LNCAP (cell line): Measurements from ENCODE around the gene ISYNA1.

ENCODE experiments used
- TF ChIP-seq, protein P1 (sequence below): fragments of 450-650 bp; IDR thresholded peaks from 2 replicates; pipeline ENCODE4 v1.5.1; 2017; ENCODE audit warnings: mild to moderate bottlenecking

Gene ISYNA1

DNA sequence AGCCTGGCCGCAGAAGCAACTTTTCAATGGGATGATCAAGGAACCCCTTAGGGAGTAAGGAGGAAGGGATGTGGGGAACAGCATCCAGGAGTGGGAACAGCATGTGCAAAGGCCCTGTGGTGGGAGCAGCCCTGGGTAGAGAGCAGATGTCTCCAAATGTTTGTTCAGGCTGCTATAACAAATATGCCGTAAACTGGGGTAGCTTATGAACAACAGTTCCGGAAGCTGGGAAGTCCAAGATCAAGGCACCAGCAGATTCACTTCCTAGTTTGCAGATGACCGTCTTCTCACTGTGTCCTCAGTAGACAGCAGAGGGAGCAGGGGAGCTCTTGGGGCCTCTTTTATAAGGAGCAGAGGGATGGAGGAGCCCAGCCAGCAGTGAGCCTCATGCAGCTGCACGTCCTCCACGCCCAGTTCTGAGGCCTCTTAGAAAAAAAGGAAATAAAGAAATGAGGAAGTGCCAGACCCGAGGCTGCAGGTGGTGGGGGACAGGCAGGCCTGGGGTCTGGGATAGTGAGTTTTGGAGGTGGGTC lies 36.3 kb downstream of the ISYNA1 start:
- TF ChIP-seq, protein P1, sequence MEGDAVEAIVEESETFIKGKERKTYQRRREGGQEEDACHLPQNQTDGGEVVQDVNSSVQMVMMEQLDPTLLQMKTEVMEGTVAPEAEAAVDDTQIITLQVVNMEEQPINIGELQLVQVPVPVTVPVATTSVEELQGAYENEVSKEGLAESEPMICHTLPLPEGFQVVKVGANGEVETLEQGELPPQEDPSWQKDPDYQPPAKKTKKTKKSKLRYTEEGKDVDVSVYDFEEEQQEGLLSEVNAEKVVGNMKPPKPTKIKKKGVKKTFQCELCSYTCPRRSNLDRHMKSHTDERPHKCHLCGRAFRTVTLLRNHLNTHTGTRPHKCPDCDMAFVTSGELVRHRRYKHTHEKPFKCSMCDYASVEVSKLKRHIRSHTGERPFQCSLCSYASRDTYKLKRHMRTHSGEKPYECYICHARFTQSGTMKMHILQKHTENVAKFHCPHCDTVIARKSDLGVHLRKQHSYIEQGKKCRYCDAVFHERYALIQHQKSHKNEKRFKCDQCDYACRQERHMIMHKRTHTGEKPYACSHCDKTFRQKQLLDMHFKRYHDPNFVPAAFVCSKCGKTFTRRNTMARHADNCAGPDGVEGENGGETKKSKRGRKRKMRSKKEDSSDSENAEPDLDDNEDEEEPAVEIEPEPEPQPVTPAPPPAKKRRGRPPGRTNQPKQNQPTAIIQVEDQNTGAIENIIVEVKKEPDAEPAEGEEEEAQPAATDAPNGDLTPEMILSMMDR = no peak; the same call in 1 of the 2 replicates

DNA sequence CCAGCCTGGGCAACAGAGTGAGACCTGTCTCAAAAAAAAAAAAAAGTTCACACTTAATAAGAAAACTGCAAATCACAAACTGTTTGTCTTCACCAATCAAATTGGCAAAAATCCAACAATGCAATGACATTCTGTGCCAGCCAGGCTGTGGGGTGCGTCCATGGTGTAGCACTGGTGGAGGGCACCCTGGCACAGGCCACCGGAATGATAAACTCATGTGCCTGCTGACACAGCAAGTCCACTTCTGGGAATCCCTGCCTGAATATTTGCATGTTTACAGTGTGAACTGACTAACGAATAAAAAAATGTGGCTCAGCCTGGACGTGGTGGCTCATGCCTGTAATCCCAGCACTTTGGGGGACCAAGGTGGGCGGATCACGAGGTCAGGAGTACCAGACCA lies 38.9 kb downstream of the ISYNA1 start:
- TF ChIP-seq, protein P1 = no peak

DNA sequence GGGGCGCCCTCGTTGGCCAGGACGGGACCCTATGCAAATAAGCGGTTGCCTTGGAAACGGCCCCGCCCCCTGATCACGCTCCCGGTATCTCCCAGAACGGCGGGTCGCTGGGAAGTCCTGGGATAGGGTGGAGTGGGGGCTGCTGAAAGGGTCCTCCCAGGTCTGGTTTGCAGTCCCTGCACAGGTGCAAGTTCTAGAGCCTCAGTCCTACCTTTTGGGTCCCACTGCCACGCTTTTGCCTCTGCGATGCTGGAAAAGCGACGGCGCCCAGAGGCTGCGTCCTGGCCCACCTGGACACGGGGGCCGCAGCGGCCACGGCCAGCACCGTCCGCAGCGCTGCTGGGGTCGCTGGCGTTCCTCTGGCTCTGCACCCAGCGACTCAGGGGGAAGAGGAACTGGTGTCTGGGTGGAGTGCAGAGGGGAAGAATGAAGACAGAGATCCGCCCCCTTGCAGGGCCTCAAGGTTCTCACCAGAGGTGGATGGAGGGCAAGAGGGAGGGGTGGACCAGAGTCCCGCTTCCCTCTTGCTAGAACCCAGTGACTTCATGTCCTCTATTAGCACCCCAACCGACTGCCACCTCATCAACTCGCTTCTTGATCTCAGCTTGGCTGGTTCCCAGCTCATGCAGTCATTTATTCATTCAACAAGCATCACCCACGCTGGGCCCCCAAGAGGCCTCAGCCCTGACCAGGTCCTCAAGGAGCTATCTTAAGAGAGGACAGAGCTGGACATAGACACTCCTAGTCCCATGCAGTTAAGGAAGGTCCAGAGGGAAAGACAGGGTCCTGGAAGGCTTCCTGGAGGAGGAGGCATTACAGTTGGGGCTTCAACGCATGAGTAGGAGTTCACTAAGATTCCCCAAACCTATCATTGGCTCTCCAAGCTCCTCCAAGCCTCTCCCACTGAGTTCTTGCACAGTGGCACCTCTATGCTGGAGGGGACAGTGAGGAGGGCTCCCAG lies 40.4 kb downstream of the ISYNA1 start, which contains the start of gene LRRC25:
Gene LRRC25, minus strand, starts transcription at position 381 of the 961 bp plus-strand sequence. CDS start 659 bp downstream, outside the sequence.
- TF ChIP-seq, protein P1 = no peak

DNA sequence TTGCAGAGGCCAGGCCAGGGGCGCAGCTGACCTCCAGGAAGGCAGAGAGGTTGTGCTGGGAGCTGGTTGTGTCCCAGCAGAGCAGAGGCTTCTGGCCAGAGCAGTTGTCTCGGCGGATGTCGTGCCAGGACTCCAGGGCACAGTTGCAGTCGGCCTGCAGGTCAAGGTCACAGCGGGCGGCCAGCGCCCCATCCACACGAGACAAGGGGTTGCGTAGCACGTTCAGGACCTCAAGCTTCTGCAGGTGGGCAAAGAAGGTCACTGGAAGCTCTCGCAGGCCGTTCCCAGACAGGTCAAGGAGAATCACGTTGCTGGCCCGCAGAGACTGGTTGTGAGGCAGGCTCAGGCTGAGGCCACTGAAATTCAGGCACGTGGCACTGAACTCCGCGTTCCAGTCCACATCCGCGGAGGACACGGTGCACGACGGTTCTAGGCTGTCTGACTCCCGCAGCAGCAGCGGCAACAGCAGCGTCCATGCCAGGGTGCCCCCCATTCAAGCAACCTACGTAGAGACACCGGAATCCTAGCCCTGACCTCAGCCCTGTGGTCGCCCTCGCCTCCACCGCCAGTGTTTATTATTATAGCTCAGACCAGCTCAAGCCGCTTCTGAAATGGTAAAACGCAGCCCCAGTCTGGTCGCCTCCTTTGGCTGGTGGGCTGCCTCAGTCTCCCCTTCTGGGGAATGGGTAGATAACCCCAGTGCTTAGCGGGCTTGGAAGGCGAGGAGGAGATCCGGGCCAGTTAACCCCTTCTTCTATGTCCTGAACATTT lies 41.3 kb downstream of the ISYNA1 start:
- TF ChIP-seq, protein P1 = no peak

DNA sequence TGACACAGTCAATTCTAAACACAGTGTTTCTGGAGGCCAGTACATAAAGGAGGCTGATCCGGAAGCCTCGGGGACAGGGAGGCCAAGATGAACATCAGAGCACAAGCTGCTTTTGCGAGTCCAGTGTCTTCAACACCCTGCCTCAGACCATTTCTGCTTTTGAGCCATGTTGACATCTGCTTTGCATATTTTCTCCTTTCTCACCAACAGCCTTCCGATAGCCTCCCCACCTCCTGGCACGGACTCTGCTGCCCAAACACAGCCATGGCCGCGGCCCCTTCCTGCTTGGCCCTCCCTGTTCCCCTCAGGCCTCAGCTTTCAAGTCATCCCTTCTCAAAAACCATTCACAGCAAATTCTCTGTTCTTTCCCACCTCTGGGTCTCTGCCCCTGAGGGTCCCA lies 44.1 kb downstream of the ISYNA1 start:
- TF ChIP-seq, protein P1 = no peak

DNA sequence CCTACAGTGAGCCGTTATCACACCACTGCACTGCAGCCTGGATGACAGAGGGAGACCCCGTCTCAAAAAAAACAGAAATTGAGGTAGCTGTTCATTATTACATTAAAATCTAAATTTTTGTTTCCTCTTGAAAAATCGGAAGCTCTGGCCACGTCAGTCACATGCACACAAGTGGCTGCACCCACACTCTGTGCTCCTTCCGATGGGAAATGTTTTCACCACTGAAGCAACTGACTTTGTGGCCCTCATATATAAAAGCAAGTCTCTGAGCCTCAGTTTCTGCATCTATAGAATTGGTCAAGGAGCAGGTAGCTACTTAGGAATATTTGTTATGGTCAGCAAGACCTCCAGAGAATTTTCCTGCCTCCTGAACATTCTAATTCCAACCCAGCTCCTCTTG lies 45.0 kb downstream of the ISYNA1 start:
- TF ChIP-seq, protein P1 = no peak

DNA sequence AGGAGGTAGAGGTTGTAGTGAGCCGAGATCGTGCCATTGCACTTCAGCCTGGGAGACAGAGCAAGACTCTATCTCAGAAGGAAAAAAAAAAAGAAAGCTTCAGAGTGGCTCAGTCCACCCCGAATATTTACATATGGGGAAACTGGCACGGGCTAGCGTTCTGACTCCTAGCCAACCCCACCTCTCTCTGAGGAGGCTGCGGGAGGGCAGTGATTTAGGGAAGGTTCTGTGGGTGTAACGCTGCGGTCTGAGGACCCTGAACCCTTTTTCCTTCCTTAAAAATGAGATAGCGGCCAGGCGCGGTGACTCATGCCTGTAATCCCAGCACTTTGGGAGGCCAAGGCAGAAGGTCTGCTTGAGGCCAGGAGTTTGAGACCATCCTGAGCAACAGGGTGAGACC lies 45.5 kb downstream of the ISYNA1 start:
- TF ChIP-seq, protein P1 = no peak
